ENCODE measurements around the gene PIP5KL1. TPM values are rescaled to one million over a fixed set of nuclear protein-coding genes. Genes with fewer than 3 reads are reported as not detected.

The PIP5KL1 gene
- total RNA-seq, 2 donors from 2014 or later = 0.20 TPM; not detected in 1

DNA sequence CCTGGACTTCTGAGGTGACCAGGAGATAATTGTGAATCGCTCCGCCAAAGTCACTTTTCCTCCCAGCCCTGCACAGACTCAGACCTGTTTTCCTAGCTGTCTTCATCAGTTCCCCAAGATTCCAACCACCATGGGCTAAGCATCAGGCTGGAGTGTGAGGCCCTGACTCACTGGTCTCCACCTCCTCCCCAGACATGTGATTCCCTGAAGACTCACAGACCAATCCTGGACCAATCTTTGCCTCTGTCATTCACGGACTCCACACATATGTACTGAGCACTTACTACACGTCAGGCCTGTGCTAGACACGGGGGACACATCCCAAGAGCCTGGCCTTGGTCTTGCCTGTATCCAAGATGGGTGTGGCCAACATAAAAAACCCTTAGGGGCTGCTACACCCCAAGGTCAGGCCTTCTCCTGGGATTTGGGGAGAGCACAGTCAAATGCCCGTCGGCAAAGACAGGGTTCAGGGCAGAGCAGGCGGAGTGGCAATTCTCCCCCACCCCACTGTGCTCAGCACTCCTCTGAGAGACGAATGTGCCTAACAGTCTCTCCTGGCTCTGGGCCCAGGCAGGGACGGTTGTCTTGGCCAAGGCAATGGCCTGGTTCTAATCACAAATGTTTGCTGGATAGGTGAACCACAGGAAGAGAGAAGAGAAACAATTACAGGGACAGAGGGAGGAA lies 38.3 kb upstream of the PIP5KL1 start:
- peak overlapping the region; percentile 94 to 96 for H3K27ac ChIP-seq
- peaks cover 0 to 98% of the 10 kb centered on the region in 2 donors for H3K4me1 ChIP-seq
- DNase-seq (ENCODE audit: low spot score) = peak; percentile 79

GRCh38 chr9:127968042-127968441 lies 37.5 kb upstream of the PIP5KL1 start:
- Histone ChIP-seq H3K9me3 (no peaks in the 10 kb centered on the region), H3K4me3 (no peak overlapping the region), H3K27me3 (no peaks in the 10 kb centered on the region), H3K36me3 (no peaks in the 10 kb centered on the region), H3K27ac (peak overlapping the region; percentile 94 to 96), H3K4me1 (peaks cover 0 to 98% of the 10 kb centered on the region in 2 donors)
- no peak for TF ChIP-seq CTCF (IDR thresholded peaks at IDR 0.05)
- no peak for DNase-seq (ENCODE audit: low spot score)

More for the DNA sequence above, 38.3 kb upstream of the PIP5KL1 start:
- no peak for TF ChIP-seq CTCF (IDR thresholded peaks at IDR 0.05)
- H3K4me3 ChIP-seq = no peak overlapping the region
- no peaks in the 10 kb centered on the region for H3K27me3 ChIP-seq
- H3K9me3 ChIP-seq = no peaks in the 10 kb centered on the region
- H3K36me3 ChIP-seq = no peaks in the 10 kb centered on the region

GRCh38 chr9:127967151-127967809 lies 36.7 kb upstream of the PIP5KL1 start:
- Histone ChIP-seq H3K27me3 (no peaks in the 10 kb centered on the region), H3K27ac (peak overlapping the region; percentile 94 to 96), H3K4me1 (peaks cover 0 to 98% of the 10 kb centered on the region in 2 donors), H3K4me3 (no peak overlapping the region), H3K9me3 (no peaks in the 10 kb centered on the region), H3K36me3 (no peaks in the 10 kb centered on the region)
- no peak for DNase-seq (ENCODE audit: low spot score)
- TF ChIP-seq CTCF (IDR thresholded peaks at IDR 0.05) = no peak

- no peaks in the 10 kb centered on the region for H3K9me3 ChIP-seq
- H3K36me3 ChIP-seq = no peaks in the 10 kb centered on the region
- no peak for DNase-seq (ENCODE audit: low spot score)
- H3K4me3 ChIP-seq = no peak overlapping the region
- peaks cover 0 to 94% of the 10 kb centered on the region in 2 donors for H3K4me1 ChIP-seq
- H3K27ac ChIP-seq = peak overlapping the region; percentile 94 to 96
- no peaks in the 10 kb centered on the region for H3K27me3 ChIP-seq
- no peak for TF ChIP-seq CTCF (IDR thresholded peaks at IDR 0.05)
These were observed 36.0 kb upstream of the PIP5KL1 start for GRCh38 chr9:127966416-127967150.

DNA sequence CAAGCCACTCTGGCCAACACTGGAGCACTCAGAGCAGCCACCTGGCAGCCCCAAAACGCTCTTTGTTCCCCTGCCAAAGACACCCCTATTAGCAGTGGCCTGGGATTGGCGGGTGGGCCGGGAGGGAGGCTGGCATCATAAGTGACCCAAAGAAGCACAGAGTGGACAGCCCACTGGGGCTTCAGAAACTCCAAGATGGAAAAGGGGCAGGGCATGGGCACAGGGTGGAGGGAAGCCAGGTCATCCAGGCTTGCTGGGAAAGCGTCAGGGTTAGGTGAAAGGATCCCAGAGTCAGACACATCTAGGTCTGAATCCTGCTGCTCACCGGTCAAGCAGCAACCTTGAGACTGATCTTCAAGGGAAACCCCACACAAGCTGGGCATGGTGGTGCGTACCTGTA lies 35.4 kb upstream of the PIP5KL1 start:
- Histone ChIP-seq H3K4me3 (peak overlapping the region in 1 of 2 donors; percentile 28), H3K9me3 (no peaks in the 10 kb centered on the region), H3K36me3 (no peaks in the 10 kb centered on the region), H3K4me1 (peaks cover 0 to 91% of the 10 kb centered on the region in 2 donors), H3K27ac (peak overlapping the region; percentile 94 to 96), H3K27me3 (no peaks in the 10 kb centered on the region)
- no peak for TF ChIP-seq CTCF (IDR thresholded peaks at IDR 0.05)
- no peak for DNase-seq (ENCODE audit: low spot score)
